HG03378 (cell line): ENCODE measurements around the gene XPO6.
A peak's percentile ranks its signal among the peaks of the same experiment; 100 is the strongest.

ENCODE experiments used
- ATAC-seq: cut with Tn5 transposase; IDR thresholded peaks from one replicate; pipeline ENCODE4 v1.9.1; 2021; ENCODE audit warnings: mild to moderate bottlenecking, moderate library complexity; ENCODE audit not compliant: unreplicated experiment

The XPO6 gene

GRCh38 chr16:28156056-28156680 lies 55.6 kb downstream of the XPO6 start:
- ATAC-seq, result no peak

GRCh38 chr16:28155293-28155692 lies 56.5 kb downstream of the XPO6 start:
- ATAC-seq, result no peak

GRCh38 chr16:28151180-28151579 lies 60.6 kb downstream of the XPO6 start:
- no peak for ATAC-seq

GRCh38 chr16:28149011-28149888 lies 62.5 kb downstream of the XPO6 start:
- no peak for ATAC-seq

GRCh38 chr16:28146536-28146935 lies 65.2 kb downstream of the XPO6 start:
- ATAC-seq, result no peak

GRCh38 chr16:28145796-28146195 lies 66.0 kb downstream of the XPO6 start:
- no peak for ATAC-seq

GRCh38 chr16:28140788-28141618 lies 70.8 kb downstream of the XPO6 start:
- peak; percentile 68 for ATAC-seq

GRCh38 chr16:28139530-28139929 lies 72.2 kb downstream of the XPO6 start:
- no peak for ATAC-seq

- ATAC-seq, result no peak
Observed at GRCh38 chr16:28136751-28137434, 74.9 kb downstream of the XPO6 start.

- no peak for ATAC-seq
Observed at GRCh38 chr16:28133666-28134065, 78.1 kb downstream of the XPO6 start.

- no peak for ATAC-seq
Observed at GRCh38 chr16:28131743-28132393, 79.9 kb downstream of the XPO6 start.

- no peak for ATAC-seq
Observed at GRCh38 chr16:28131181-28131580, 80.6 kb downstream of the XPO6 start.

GRCh38 chr16:28130099-28131088 lies 81.4 kb downstream of the XPO6 start:
- ATAC-seq, result no peak

- ATAC-seq, result no peak
Observed at GRCh38 chr16:28126684-28127620, 84.8 kb downstream of the XPO6 start.

- no peak for ATAC-seq
Observed at GRCh38 chr16:28125592-28125991, 86.2 kb downstream of the XPO6 start.

GRCh38 chr16:28121527-28121926 lies 90.2 kb downstream of the XPO6 start:
- no peak for ATAC-seq

- no peak for ATAC-seq
Observed at GRCh38 chr16:28120754-28121153, 91.0 kb downstream of the XPO6 start.

- no peak for ATAC-seq
Observed at GRCh38 chr16:28118637-28119036, 93.1 kb downstream of the XPO6 start.
